Breast epithelium (tissue), 3 donors: ENCODE results near the gene OST4.
"Not testable (repeated sequence)": the region's sequence is repeated elsewhere in the genome, so short reads cannot be mapped to it uniquely, and the experiment has no call there.

ENCODE experiments used
- POLR2A ChIP-seq: fragments of 450-650 bp; IDR thresholded peaks from one replicate; pipeline ENCODE4 v1.6.1; 2016; ENCODE audit warnings: antibody characterized with exemption, mild to moderate bottlenecking, moderate library complexity
- POLR2AphosphoS5 ChIP-seq, 3 donors: sonication (generic); formaldehyde crosslinking; IDR thresholded peaks; one replicate each; pipeline ENCODE4 v1.6.1; 2017; ENCODE audit warnings: antibody characterized with exemption in 3 of 3
- TF ChIP-seq, protein P1 (sequence below), 3 donors: fragments of 450-650 bp; IDR thresholded peaks; one replicate each; pipeline ENCODE4 v1.5.1; 2016 to 2017; ENCODE audit warnings: antibody characterized with exemption in 3 of 3, mild to moderate bottlenecking in 3 of 3, moderate library complexity in 3 of 3

DNA sequence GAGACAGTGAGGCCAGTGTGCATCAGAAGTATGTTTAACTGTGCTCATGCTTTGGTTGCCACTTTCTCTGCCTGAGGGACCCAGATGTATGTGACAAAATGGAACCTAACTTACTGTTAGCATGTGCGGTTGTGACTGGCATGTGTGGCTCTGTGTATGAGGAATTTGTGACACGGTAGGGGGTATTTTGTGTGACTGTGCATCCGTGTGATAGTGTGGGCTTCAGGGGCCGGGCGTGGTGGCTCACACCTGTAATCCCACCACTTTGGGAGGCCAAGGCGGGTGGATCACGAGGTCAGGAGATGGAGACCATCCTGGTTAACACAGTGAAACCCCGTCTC lies 47.8 kb upstream of the OST4 start:
- not testable (repeated sequence) for TF ChIP-seq POLR2A; POLR2AphosphoS5 (IDR thresholded peaks at IDR 0.05)
- TF ChIP-seq, protein P1, sequence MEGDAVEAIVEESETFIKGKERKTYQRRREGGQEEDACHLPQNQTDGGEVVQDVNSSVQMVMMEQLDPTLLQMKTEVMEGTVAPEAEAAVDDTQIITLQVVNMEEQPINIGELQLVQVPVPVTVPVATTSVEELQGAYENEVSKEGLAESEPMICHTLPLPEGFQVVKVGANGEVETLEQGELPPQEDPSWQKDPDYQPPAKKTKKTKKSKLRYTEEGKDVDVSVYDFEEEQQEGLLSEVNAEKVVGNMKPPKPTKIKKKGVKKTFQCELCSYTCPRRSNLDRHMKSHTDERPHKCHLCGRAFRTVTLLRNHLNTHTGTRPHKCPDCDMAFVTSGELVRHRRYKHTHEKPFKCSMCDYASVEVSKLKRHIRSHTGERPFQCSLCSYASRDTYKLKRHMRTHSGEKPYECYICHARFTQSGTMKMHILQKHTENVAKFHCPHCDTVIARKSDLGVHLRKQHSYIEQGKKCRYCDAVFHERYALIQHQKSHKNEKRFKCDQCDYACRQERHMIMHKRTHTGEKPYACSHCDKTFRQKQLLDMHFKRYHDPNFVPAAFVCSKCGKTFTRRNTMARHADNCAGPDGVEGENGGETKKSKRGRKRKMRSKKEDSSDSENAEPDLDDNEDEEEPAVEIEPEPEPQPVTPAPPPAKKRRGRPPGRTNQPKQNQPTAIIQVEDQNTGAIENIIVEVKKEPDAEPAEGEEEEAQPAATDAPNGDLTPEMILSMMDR (IDR thresholded peaks at IDR 0.05) = not testable (repeated sequence)
